Stimulated activated naive B cell treated with anti-CD40 and anti-IgM and Interleukin-4, amounts not matched to agents 10 μg/mL and 1 μg/mL and 100 μg/mL, for 72 hours (primary cell): ENCODE data around the gene LRRC38.
"Not testable (repeated sequence)": the region's sequence is repeated elsewhere in the genome, so short reads cannot be mapped to it uniquely, and the experiment has no call there.

Experiments
- ATAC-seq, 2 donors: fragments of 150-1000 bp; cut with Tn5 transposase; replicated peaks; 2 replicates each; pipeline ENCODE4 v1.10.0; 2021; ENCODE audit warnings: moderate library complexity in 1 of 2
- DNase-seq: peaks from one replicate; pipeline ENCODE4 v3.0.0; 2021
- H3K27ac Mint-ChIP-seq: one replicate; pipeline ENCODE4 v1.8.0; 2022; ENCODE audit warnings: mild to moderate bottlenecking, mixed read lengths
- H3K27me3 Mint-ChIP-seq, 2 donors: one replicate each; pipeline ENCODE4 v1.8.0; 2022; ENCODE audit warnings: mixed read lengths in 2 of 2
- H3K36me3 Mint-ChIP-seq, 2 donors: one replicate each; pipeline ENCODE4 v1.8.0; 2022; ENCODE audit warnings: mixed read lengths in 2 of 2, mild to moderate bottlenecking in 1 of 2
- H3K4me1 Mint-ChIP-seq, 2 donors: one replicate each; pipeline ENCODE4 v1.8.0; 2022; ENCODE audit warnings: mixed read lengths in 2 of 2, mild to moderate bottlenecking in 1 of 2
- H3K4me3 Mint-ChIP-seq, 2 donors: one replicate each; pipeline ENCODE4 v1.8.0; 2022; ENCODE audit warnings: mild to moderate bottlenecking in 2 of 2, mixed read lengths in 2 of 2, moderate library complexity in 1 of 2
- H3K9me3 Mint-ChIP-seq, 2 donors: one replicate each; pipeline ENCODE4 v1.8.0; 2022; ENCODE audit warnings: mixed read lengths in 2 of 2, mild to moderate bottlenecking in 1 of 2

LRRC38 gene, protein sequence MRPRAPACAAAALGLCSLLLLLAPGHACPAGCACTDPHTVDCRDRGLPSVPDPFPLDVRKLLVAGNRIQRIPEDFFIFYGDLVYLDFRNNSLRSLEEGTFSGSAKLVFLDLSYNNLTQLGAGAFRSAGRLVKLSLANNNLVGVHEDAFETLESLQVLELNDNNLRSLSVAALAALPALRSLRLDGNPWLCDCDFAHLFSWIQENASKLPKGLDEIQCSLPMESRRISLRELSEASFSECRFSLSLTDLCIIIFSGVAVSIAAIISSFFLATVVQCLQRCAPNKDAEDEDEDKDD

DNA sequence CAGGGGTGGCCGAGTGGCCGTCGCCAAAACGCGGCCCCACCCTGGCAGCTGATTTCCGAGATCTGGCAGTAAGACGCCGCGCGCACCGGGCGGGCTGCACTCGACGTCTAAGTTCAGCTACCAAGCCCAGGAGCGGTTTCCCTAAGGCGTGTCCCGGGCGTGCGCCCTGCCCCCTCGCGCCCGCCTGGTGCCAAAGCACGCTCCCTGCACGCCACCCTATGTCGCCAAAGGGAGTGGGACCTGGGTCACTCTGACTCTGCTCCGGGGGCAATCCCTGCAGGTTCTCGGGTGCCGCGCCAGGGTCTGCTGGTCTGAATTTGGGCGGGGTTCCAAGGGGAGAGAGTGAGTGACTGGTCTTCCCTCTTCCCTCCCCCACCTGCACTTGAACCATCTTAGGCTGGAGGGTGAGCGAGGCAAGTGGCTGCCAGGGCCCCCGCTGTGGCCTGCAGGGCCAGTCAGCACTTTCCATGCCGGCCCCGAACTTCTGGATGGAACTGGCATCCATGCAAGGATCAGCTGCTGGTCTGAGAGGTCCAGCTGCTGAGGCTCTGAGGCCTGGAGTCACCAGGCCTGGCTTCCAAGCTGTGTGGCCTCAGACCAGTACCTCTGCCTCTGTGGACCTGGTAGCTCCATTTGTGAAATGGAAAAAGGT, at the start of gene LRRC38:
TSS of gene LRRC38 (minus strand) at position 109 of the 652 bp plus-strand sequence. CDS start 410 bp downstream, outside the sequence.
- peak within 1 kb of the TSS in 1 of 2 donors; percentile 50 for H3K4me3 Mint-ChIP-seq
- ATAC-seq (peak; percentile 43 to 50), DNase-seq (peak; percentile 9)
- H3K27me3 Mint-ChIP-seq = peaks cover 58 to 82% of the 10 kb centered on the region in 2 donors
- peak within 1 kb of the TSS; percentile 42 for H3K27ac Mint-ChIP-seq
- peaks cover 0 to under 1% of the 10 kb centered on the region in 2 donors for H3K36me3 Mint-ChIP-seq
- H3K4me1 Mint-ChIP-seq = peaks cover 6 to 9% of the 10 kb centered on the region in 2 donors
- peaks cover under 1 to 2% of the 10 kb centered on the region in 2 donors for H3K9me3 Mint-ChIP-seq

DNA sequence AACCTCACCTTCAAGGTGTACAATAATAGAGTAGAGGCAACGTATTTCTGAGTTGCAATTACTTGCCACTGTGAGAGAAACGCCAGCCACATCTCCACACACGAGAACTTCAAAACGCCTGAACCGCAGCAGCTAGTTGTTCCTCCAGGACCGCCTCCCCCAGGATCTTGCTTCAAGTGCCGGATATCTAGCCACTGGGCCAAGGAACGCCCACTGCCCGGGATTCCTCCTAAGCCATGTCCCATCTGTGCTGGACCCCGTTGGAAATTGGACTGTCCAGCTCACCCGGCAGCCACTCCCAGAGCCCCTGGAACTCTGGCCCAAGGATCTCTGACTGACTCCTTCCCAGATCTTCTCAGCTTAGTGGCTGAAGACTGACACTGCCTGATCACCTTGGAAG, 49.2 kb upstream of the LRRC38 start:
- not testable (repeated sequence) for H3K27ac Mint-ChIP-seq, DNase-seq, H3K4me3 Mint-ChIP-seq, H3K36me3 Mint-ChIP-seq, ATAC-seq, H3K4me1 Mint-ChIP-seq, H3K9me3 Mint-ChIP-seq
- H3K27me3 Mint-ChIP-seq = peaks cover 14 to 19% of the 10 kb centered on the region in 2 donors

DNA sequence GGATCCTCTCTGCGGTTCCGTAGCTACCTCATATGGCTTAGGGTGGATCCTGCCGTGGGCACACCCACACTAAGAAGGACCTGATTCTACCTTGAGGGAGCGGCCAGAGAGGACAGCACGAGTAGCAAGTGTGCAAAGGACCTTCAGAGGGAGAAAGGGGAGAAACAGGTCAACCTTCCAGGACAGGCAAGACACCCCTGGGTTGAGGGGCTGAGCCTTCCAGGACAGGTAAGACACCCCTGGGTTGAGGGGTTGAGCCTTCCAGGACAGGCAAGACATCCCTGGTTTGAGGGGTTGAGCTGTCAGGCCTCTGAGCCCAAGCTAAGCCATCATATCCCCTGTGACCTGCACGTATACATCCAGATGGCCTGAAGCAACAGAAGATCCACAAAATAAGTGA, 46.7 kb upstream of the LRRC38 start:
- Mint-ChIP-seq H3K4me1 (no peaks in the 10 kb centered on the region), H3K27ac (no peak overlapping the region), H3K4me3 (no peak overlapping the region), H3K9me3 (no peaks in the 10 kb centered on the region), H3K27me3 (peaks cover 14 to 26% of the 10 kb centered on the region in 2 donors), H3K36me3 (no peaks in the 10 kb centered on the region)
- DNase-seq (no peak), ATAC-seq (no peak)

DNA sequence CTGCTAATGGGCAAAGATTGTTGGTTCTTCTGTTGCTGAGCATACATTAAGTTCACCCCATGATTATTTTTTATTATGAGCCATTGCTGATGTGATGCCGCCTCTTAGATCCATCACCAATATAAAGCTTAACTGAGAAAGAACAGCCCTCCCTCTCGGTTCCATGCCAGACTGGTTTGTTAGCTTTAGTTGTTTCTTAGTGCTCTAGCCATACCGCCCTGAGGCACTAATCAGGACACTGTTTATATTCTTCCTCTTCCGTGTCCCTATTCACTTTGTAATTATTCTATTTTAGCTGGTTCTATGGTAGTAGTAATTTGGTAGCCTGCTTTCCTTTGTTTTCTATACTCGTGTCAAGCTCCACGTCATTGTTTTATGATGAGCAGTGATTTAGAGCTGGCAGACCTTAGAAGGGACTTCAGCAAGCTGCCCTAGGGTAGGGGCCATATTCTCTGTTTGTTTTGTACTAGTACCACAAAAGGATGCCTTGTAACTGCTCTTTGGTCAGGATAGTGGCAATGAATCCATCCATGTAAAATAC, 42.5 kb upstream of the LRRC38 start:
- H3K36me3 Mint-ChIP-seq = no peaks in the 10 kb centered on the region
- no peak overlapping the region for H3K4me3 Mint-ChIP-seq
- no peak overlapping the region for H3K27ac Mint-ChIP-seq
- DNase-seq = no peak
- no peaks in the 10 kb centered on the region for H3K4me1 Mint-ChIP-seq
- ATAC-seq = no peak
- H3K27me3 Mint-ChIP-seq = peaks cover 3 to 10% of the 10 kb centered on the region in 2 donors
- H3K9me3 Mint-ChIP-seq = no peaks in the 10 kb centered on the region

DNA sequence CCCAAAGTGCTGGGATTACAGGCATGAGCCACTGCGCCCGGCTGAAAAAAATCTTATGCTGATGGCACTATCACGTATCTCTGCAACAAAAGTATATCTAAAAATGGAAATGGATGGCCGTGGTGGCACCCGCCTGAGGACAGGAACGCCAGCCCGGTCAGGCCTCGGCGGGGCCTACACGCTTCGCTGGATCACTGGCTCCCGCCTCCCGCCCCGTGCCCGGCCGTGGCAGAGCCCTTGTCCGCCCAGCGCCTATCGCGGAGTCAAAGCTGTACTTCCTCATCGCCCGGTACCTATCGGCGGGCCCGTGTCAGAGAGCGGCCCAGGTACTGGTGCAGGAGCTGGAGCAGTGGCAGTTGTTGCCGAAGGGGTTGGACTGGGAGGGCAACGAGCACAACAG, 41.0 kb upstream of the LRRC38 start:
- H3K9me3 Mint-ChIP-seq = no peaks in the 10 kb centered on the region
- no peak overlapping the region for H3K4me3 Mint-ChIP-seq
- H3K27me3 Mint-ChIP-seq = peaks cover 0 to 6% of the 10 kb centered on the region in 2 donors
- DNase-seq = no peak
- no peak for ATAC-seq
- no peaks in the 10 kb centered on the region for H3K4me1 Mint-ChIP-seq
- H3K36me3 Mint-ChIP-seq = no peaks in the 10 kb centered on the region
- no peak overlapping the region for H3K27ac Mint-ChIP-seq

DNA sequence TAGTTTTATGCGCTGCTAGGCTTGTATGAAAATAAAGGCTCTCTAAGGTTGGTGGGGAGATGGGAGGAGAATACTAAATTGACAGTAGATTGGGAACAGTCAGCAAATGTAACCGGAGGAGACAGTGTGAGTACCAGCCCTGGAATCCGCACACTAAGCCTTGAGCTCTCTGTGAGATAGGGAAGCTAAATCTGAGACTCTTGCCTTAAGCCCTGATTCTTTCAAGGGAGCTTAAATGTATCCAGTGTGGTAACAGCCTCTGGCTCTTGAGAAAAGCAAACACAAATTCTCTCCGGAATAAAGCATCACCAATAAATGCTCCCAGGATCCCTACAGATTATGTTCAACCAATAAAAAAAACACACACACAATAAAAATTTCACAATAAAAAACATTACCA, 36.9 kb upstream of the LRRC38 start:
- Mint-ChIP-seq H3K4me3 (no peak overlapping the region), H3K9me3 (no peaks in the 10 kb centered on the region), H3K36me3 (no peaks in the 10 kb centered on the region), H3K27me3 (peaks cover 23 to 25% of the 10 kb centered on the region in 2 donors), H3K4me1 (no peaks in the 10 kb centered on the region), H3K27ac (no peak overlapping the region)
- ATAC-seq (no peak), DNase-seq (no peak)

DNA sequence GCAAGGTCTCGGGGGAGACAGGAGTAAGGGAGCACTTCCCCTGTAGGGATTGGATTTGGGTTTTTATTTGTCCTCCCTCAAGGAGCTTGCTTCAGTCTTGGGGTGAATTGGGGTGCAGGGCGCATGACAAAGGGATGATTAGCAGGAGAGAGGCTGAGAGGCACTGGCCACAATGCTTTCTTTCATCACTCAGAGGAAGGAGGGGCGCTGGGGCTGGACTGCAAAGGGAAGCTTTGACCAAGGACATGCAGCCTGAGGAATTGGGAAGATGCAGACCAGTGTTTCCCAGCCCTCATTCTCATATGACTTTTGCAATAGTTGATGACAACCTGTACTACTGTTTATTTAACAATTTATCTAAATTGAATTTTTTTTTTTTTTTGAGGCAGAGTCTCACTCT, 35.7 kb upstream of the LRRC38 start:
- Mint-ChIP-seq H3K4me1 (no peaks in the 10 kb centered on the region), H3K9me3 (no peaks in the 10 kb centered on the region), H3K27me3 (peaks cover 23 to 26% of the 10 kb centered on the region in 2 donors), H3K36me3 (no peaks in the 10 kb centered on the region), H3K4me3 (no peak overlapping the region), H3K27ac (no peak overlapping the region)
- no peak for ATAC-seq
- no peak for DNase-seq

DNA sequence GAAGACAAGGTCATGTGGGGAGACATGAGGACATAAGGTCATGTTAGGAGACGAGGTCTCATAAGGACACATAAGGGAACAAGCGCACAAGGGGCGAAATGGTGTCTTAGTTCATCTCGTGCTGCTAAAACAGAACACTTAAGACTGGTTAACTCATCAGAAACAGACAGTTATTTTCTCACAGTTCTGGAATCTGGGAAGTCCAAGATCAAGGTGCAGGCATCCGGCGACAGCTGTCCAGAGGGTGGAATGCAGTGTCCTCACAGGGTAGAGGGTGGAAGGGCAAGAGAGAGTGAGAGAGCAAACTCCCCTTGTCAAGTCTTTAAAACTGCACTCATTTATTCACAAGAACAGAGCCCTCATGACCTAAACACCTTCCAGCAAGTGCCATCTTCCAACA, 35.2 kb upstream of the LRRC38 start:
- H3K27me3 Mint-ChIP-seq = peaks cover 23 to 31% of the 10 kb centered on the region in 2 donors
- DNase-seq (no peak), ATAC-seq (no peak)
- H3K4me3 Mint-ChIP-seq = no peak overlapping the region
- no peaks in the 10 kb centered on the region for H3K9me3 Mint-ChIP-seq
- H3K27ac Mint-ChIP-seq = no peak overlapping the region
- H3K36me3 Mint-ChIP-seq = no peaks in the 10 kb centered on the region
- no peaks in the 10 kb centered on the region for H3K4me1 Mint-ChIP-seq

DNA sequence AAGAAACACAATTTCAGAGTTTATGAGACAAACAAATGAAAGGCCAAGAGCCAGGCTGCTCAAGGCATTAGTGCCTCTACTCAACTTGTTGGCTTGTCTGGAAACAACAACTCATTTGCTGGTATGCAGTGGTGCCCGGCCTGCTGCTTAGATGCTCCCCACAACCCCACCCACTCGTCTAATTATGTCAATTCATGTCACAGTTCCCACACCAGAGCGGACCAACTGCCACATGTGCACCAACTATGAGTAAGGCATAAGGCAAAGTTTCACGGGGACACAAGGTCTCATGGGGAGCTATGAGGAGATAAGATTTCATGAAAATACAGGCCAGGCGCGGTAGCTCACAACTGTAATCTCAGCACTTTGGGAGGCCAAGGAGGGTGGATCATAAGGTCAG, 34.5 kb upstream of the LRRC38 start:
- Mint-ChIP-seq H3K27ac (no peak overlapping the region), H3K36me3 (no peaks in the 10 kb centered on the region), H3K4me1 (no peaks in the 10 kb centered on the region), H3K9me3 (no peaks in the 10 kb centered on the region), H3K27me3 (peaks cover 23 to 31% of the 10 kb centered on the region in 2 donors), H3K4me3 (no peak overlapping the region)
- DNase-seq (no peak), ATAC-seq (no peak)

DNA sequence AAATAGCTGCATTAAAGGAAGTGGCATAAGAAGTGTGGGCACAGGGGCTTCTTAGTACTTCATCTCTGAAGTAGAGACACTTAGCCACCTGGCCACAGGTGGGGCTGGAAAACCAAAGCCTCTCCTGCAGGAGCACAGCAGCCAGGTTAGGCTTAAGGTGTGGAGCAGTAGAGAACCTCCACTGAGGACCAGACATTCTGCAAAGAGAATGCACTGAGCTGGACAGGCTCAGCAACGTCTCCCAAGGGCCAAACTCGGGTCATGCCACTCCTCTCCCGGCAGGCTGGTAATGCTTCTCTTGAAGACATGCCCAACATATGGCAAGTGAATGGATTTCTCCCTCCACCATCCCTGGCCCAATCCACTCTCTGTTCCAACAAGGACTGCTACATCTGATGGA, 33.0 kb upstream of the LRRC38 start:
- ATAC-seq (no peak), DNase-seq (no peak)
- Mint-ChIP-seq H3K9me3 (no peaks in the 10 kb centered on the region), H3K27ac (no peak overlapping the region), H3K27me3 (peaks cover 23 to 31% of the 10 kb centered on the region in 2 donors), H3K4me1 (no peaks in the 10 kb centered on the region), H3K4me3 (no peak overlapping the region), H3K36me3 (no peaks in the 10 kb centered on the region)

DNA sequence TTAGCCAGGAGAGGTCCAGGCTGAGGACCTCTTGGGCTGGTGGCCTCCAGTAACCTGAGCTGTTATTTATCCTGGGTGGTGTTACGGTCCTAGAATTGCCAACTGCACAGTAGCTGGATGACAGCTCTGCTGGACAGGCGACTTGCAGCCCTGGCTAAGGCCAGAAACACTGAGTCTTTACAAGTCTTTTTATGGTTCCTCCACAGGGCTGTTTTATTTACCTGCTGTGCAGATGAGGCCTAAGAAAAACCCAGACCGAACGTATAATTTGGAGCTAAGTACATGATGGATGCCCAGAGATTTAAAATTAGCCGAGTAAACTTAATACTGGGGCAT, 30.4 kb upstream of the LRRC38 start:
- H3K27me3 Mint-ChIP-seq = peaks cover 19 to 34% of the 10 kb centered on the region in 2 donors
- no peak for ATAC-seq
- no peaks in the 10 kb centered on the region for H3K4me1 Mint-ChIP-seq
- no peaks in the 10 kb centered on the region for H3K9me3 Mint-ChIP-seq
- H3K4me3 Mint-ChIP-seq = no peak overlapping the region
- DNase-seq = no peak
- H3K36me3 Mint-ChIP-seq = no peaks in the 10 kb centered on the region
- no peak overlapping the region for H3K27ac Mint-ChIP-seq

DNA sequence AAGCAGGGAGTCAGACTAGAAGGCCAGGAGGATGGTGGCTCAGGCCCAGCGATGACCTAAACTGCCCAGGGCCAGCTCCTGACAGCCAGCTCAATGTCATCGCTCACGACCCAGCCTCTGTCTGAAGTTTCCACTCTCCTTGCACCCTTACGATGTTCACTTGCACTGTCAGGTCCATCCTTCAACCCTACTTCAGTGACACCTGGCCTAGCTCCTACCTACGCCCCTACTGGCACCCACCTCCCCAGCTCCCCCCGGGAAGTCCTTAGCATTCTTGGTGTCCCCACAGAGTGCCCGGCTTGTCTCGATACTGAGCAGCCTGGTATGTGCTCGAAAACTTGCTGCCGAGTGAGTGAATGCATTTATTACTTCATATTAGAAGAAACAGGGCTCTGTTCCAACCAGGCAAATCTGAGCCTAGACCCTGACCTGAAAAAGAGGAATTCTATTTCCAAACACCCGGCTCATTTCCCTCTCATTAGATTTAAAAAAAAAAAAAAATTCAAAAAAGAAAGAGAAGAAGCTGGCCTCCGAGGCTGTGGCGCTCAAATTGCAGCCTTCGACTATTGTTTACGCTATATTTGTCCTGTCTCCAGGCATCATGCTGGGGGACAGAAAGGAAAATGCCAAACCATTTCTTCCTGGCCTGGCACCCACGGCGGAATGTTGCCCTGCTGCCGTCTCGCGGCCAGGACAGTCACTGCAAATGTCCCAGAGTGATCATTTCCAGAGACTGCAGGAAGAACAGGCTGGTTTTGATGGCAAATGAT, 29.8 kb upstream of the LRRC38 start:
- no peak overlapping the region for H3K4me3 Mint-ChIP-seq
- no peaks in the 10 kb centered on the region for H3K36me3 Mint-ChIP-seq
- DNase-seq (no peak), ATAC-seq (no peak)
- no peaks in the 10 kb centered on the region for H3K9me3 Mint-ChIP-seq
- H3K27me3 Mint-ChIP-seq = peaks cover 18 to 32% of the 10 kb centered on the region in 2 donors
- H3K27ac Mint-ChIP-seq = no peak overlapping the region
- H3K4me1 Mint-ChIP-seq = no peaks in the 10 kb centered on the region

DNA sequence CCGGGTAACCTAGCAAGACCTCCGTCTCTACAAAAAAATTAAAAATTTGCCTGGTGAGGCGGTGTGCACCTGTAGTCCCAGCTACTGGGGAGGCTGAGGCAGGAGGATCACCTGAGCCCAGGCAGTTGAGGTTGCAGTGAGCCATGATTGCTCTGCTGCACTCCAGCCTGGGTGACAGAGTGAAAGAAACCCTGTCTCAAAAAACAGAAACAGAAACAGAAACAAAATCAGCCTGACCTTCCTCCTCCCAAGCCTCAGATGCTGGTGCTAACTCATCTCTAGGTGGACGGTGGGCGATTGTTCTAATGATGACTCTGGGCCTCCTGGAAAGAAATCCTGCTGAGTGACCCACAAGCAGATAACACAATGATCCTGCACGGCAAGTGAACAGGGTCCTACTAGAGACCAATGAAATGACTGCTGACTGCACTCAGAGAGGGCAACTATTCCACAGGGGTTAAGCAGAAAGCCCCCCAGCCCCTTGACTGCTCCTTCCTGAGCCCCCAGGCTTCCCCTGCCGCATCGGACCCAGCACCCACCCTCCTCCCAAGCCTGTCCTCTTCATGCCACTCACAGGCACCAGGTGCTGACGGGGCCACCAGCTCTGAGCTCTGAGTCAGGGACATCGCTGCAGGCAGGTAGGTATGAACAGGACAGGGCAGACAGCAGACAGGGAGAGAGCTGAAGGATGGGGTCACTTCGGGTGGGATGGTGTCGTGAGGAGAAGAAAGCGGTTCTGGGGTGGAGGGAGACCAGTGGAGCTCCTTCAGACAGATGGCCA, 27.8 kb upstream of the LRRC38 start:
- Mint-ChIP-seq H3K27me3 (peaks cover 18 to 23% of the 10 kb centered on the region in 2 donors), H3K9me3 (no peaks in the 10 kb centered on the region), H3K4me1 (no peaks in the 10 kb centered on the region), H3K27ac (no peak overlapping the region), H3K4me3 (no peak overlapping the region), H3K36me3 (no peaks in the 10 kb centered on the region)
- no peak for DNase-seq
- no peak for ATAC-seq

DNA sequence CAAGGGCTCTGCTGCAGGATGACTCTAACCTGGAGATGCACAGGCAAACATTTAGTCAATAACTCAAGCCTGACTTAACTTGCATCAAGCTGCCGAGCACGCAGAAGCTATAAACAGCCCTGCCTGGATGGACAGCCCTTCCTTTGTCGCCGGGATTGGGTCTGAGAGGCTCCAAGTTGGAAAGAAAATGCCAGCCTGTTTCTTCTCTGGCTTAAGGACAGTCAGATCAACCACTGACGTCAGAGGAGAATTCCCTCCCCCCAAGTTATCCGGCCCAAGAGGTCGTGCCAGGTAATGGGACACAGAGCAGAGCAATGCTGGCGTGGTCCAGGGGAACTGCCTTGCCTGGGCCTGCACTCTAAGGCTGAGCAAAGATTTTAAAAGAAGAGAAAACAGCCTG, 27.1 kb upstream of the LRRC38 start:
- no peaks in the 10 kb centered on the region for H3K36me3 Mint-ChIP-seq
- no peak overlapping the region for H3K27ac Mint-ChIP-seq
- ATAC-seq (no peak), DNase-seq (no peak)
- peaks cover 15 to 19% of the 10 kb centered on the region in 2 donors for H3K27me3 Mint-ChIP-seq
- H3K9me3 Mint-ChIP-seq = no peaks in the 10 kb centered on the region
- H3K4me3 Mint-ChIP-seq = no peak overlapping the region
- no peaks in the 10 kb centered on the region for H3K4me1 Mint-ChIP-seq
